ENCODE measurements around the gene ZDHHC11B.
A peak's percentile ranks its signal among the peaks of the same experiment; 100 is the strongest.
"Not testable (repeated sequence)": the region's sequence is repeated elsewhere in the genome, so short reads cannot be mapped to it uniquely, and the experiment has no call there.

Gene ZDHHC11B

DNA sequence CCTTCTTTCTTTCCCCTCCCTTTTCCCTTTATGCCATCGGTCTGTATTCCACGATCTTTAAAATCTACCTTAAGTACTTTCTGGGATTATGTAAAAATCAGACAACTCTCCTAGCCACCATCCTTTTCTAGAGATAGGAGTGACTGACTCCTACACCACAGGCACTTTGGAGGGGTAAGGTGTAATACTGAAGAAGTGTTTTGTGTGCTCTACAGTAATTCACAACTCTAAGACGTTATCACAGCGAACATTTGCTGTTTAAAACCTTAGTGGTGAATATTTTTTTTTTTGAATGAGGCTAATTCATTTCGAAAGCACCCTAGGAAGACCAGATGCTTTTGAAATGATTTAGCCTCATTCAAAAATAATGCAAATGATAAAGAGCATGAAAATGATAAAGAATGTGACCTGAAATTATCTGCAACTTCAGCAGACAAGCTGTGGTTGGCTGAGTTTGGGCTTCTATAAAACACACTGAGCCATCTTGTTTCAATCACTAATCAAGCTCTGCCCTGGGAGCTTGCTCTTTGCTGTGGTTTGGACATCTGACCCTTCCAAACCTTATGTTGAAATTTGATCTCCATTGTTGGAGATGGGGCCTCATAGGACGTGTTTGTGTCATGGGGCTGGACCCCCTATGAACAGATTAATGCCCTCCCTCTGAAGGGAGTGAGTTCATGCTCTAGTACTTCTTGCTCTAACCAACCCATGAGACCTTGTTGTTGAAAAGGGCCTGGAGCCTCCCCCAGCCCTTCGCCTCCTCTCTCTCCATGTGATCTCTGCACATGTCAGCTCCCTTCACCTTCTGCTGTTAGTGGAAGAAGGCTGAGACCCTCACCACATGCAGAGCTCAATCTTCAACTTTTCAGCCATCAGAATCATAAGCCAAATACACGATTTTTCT lies 70.1 kb downstream of the ZDHHC11B start:
- not testable (repeated sequence) for DNase-seq

DNA sequence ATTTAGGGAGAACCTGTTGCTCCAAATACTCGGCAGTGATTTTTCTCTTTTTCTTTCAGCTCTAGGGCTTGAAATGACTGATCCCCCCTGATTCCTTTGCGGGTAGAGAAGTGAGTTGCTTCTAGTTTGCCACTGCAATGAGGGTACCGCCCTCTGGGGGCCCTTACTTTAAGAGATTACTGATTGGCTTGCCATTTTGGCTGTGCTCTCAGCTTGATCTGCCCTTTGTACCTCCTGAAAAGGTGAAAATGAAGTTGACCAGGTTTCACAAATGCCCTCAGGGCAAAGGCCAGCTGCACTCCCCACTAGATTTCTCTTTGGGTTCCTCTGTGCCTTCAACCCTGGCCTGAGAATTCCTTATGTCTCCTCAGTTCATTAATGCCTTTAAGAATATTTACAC lies 70.8 kb downstream of the ZDHHC11B start:
- DNase-seq = not testable (repeated sequence)

DNA sequence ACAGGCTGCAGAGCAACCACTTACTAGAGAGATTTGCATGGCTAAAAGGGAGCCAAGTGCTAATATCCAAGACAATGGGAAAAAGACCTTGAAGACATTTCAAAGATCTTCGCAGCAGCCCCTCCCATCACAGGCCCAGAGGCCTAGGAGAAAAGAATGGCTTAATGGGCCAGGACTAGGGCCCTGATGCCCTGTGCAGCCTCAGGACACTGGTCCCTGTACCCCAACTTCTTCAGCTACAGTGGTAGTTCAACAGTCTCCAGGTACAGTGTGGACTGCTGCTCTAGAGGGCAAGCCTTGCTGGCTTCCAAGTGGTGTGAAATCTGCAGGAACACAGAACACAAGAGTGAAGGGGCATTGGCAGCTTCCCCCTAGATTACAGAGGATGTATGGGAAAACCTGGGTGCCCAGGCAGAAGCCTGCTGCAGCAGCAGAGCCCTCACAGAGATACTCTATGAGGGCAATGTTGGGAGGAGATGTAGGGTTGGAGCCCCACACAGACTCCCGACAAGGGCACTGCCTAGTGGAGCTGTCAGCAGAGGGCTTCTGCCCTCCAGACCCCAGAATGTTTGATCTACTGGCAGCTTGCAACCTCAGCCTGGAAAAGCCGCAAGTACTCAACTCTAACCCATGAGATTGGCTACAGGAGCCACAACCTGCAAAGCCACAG lies 75.5 kb downstream of the ZDHHC11B start:
- DNase-seq = not testable (repeated sequence)

DNA sequence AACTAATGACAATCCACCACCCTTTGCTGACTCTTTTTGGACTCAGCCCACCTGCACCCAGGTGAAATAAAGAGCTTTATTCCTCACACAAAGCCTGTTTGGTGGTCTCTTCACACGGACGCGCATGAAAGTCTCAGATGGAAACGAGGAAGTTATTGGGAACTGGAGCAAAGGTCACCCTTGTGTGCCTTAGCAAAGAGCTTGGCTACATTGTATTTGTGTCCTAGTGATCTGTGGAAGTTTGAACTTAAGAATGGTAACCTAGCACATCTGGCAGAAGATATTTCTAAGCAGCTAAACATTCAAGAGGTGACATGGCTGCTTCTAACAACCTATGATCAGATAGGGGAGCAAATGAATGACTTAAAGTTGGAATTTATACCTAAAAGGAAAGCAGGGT lies 76.2 kb downstream of the ZDHHC11B start:
- not testable (repeated sequence) for DNase-seq

DNA sequence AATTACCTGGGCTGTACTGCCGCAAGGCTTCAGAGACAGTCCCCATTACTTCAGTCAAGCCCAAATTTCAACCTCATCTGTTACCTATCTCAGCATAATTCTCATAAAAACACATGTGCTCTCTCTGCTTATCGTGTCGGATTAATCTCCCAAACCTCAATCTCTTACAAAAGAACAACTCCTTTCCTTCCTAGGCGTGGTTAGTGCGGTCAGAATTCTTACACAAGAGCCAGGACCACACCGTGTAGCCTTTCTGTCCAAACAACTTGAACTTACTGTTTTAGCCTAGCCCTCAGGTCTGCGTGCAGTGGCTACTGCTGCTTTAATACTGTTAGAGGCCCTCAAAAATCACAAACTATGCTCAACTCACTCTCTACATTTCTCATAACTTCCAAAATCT lies 78.4 kb downstream of the ZDHHC11B start:
- not testable (repeated sequence) for DNase-seq

DNA sequence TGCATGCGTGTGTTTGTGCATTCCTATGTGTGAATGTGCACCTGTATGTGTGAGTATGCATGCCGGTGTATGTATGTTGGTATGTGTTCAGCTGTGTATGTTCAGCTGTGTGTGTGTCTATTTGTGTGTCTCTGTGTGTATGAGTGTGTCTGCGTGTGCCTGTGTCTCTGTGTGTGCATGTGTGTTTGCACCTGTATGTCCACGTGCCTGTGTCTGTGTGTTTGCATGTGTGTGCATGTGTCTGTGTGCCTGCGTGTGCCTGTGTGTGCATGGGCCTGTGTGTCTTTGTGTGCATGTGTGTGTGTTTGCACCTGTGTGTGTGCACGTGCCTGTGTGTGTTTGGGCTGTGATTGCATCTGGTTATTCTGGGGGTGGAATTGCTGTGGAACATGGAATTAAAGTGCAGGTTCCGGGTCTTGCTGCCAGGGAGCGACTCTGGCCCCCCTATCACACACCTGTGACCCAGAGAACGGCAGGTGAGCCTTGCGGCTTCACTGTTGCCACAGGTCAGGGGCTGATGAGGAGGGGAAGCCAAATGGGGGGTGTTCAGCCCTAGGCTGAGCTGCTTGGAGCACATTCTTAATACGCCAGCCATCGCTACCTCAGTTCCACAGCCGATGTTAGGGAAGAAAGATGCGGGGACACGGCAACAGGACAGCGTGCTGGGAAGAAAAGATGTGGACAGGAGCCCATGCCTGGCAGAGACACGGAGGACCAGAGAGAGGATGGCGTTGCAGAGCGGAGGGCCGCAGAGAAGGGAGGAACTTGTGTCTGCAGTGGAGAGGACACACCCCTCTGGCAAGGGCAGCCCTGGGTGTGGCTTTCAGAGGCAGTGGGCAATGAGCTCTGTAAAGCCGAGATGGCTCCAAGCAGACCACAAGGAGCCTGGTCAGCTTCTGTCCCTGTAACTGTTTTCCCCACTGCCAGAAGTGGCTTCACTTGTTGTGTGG lies 87.5 kb downstream of the ZDHHC11B start:
- DNase-seq = not testable (repeated sequence)

DNA sequence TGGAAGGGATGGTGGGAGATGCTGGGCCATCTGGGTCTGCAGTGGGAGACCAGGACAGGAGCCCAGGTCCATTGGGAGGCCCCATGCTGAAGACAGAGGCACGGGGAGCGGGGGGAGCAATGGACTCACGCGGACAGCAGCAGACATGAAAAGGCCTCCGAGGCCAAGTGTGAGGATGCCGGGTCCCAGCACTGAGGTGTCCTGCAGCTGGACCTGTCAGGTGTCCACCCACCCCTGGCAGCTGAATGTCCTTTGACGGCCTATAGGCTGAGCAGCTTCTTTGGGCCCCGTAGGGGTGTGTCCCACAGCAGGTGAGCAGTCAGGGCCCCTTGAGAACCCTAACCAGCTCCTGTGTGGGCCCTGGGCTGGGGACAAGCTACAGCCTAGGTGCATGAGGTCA lies 88.3 kb downstream of the ZDHHC11B start:
- DNase-seq = not testable (repeated sequence)

DNA sequence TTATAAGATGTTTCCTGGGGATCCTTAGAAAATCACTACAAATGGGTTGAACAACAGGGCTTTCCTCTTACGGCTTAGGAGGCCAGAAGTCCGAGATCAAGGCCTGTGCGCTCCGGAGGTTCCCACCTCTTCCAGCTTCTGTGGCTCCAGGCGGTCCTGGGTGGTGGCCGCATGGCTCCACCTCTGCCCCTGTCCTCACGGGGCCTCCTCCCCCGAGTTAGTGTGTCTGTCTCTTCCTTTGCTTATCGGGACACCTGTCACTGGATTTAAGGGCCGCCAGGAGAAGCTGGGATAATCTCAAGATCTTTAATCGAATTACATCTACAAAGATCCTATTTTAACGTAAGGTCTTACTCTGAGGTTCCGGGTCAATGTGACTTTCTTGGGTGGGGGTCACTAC lies 89.1 kb downstream of the ZDHHC11B start:
- not testable (repeated sequence) for DNase-seq

DNA sequence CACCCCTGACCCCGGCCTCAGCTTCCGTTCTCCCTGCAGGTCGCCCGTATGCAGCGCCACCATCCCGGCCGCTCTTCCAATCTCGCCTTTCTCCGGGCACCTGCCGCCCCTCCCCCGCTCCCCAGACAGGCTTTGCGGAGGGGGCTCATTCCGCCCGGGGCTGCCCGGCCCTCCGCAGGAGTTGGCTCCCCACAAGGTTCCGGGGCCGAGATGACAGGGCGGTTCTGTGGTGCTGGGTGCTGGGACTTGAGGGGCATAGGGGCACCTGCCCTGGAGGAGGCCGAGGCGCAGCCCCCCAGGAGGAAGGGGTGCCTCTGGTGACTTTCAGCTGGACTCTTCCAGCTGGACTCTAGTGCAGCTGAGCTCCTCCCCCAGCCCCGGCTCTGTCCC lies 90.5 kb downstream of the ZDHHC11B start:
- peak; percentile 70 for DNase-seq

DNA sequence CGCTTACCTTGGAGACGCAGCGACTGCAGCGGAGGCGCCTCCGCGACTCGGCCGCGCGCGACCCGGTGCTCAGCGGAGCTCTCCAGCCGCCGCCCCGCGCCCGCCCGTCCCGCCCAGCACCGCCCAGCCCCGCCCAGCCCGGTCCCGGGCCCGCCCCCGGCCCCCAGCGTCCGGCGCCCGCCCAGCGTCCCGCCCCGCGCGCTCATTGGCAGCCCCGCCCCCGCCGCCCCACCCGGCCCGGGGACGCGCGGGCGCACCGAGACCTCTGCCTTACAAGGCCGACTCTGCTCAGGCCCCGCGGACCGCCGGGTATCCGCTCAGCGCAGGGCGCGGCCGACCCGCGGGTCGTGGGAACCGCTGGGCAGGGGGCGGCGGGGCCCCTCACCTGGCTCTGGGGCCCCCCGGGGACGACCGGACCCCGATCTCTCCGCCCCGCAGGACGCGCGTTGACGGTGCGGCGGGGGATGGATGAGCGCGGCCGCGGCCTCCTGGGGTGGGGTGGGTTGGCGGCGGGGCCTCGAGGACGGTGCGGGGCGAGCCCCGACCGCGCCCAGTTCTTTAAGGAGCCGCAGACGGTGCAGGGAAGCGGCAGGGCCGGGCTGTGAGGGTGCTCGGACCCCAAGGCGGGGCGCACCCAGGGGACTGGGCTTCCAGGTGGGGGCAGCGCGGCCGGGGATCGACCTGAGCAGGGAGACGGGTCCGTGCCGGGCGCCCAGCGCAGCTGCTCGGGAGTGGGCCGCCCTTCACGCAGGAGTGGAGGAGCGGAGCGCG lies 91.1 kb downstream of the ZDHHC11B start, which contains the start of gene TPPP:
Gene TPPP, minus strand, starts transcription at position 82 of the 771 bp plus-strand sequence. CDS start 15,292 bp downstream, outside the sequence.
- peak; percentile 94 for DNase-seq

DNA sequence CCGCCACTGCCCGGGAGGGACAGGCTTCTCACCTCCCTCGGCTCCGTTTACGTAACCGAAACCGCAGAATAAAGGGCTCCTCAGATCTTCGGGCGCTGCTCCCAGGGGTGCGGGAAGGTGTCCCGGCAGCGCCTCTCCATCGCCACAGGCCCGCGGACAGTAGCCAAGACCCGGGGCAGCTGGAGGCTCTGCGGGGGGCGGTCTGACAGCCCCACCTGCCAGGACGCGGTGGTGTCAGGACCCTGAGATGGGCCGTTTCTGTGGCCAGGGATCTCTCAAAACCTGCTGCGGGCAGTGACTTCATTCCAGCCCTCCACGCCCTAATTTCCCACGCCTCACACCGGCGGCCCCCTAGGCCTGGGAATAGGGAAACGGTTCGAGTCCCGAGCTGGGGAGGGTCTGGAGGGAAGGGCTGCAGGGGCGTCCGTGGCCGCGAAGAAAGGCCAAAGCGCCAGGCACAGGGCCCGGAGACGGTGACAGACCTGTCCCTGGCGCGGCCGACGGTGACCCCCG lies 91.9 kb downstream of the ZDHHC11B start:
- peak; percentile 76 for DNase-seq

DNA sequence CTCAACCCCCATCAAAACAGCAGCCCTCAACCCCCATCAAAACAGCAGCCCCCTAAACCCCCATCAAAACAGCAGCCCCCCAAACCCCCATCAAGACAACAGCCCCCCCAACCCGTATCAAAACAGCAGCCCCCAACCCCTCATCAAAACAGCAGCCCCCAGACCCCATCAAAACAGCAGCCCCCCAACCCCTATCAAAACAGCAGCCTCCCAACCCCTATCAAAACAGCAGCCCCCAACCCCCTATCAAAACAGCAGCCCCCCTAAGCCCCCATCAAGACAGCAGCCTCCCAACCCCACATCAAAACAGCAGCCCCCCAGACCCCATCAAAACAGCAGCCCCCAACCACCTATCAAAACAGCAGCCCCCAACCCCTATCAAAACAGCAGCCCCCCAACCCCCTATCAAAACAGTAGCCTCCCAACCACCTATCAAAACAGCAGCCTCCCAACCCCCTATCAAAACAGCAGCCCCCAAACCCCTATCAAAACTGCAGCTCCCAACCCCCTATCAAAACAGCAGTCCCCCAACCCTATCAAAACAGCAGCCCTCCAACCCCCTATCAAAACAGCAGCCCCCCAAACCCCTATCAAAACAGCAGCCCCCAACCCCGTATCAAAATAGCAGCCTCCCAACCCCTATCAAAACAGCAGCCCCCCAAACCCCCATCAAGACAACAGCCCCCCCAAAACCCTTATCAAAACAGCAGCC lies 92.6 kb downstream of the ZDHHC11B start:
- DNase-seq = peak; percentile 30

DNA sequence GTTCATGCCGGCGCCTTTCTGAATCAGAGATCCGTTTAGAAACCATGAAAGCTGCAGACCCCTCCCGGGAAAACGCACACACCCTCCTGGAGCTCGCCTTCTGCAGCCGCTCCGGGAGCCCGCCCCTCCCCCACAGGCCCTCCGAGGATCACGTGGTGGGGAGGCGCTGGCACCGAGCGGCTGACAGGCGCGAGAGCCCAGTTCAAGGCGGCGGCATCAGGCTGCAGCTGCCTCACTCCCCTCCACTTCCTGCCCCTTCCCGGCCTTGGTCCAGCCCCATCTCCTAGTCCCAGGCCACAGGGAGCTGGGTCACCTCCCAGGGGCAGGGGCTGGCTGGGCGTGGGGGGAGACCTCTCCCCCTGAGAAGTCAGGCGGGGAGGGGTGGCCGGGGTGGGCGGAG lies 93.5 kb downstream of the ZDHHC11B start:
- DNase-seq = peak; percentile 69

DNA sequence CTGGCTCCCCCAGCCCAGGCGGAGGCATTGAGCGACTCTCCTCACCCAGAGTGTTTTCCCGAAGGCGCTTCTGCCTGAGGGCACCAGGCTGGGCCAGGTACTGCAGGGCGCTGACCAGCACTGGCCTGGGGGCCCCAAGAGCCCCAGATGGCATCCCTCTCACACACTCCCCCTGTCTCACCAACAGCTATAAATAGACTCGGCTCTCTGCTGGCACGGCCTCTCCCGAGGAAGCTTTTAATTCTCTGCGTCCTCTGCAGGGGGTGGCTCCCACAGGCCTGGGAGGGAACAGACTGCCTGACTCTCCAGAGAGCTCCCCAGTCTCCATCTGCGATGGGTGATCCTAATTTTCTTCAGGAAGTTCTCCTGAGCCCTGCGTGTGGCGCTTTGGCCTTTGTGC lies 94.2 kb downstream of the ZDHHC11B start:
- not testable (repeated sequence) for DNase-seq

DNA sequence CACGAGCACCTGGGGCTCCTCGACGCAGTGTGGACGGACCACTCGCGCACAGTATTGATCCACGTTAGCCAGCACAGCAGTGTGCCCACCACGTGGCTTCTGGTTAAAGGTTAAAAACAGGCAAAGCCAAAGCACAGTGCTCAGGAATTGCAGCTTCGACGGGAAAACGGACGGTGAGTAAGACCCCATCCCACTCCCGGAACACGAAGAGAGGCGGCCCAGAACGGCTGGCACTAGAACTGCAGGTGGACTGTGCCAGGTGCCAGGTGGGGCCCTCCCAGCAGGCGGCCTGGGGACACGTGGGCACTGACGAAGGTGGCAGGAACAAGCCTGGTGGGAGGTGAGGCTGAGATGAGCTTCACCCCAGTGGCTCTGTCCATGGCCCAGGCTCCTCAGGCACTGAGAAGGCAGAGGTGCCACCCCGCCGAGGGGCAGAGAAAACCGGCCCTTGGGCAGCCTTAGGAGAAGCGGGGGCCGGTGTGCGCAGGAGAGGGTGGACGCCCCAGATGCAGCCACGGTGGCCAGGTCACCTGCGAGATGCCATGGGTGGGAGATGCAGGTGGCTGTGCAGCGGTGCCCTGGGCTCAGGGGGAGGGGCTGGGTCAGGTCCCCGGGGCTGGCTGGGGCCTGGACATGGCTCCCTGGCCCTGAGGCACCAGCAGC lies 96.0 kb downstream of the ZDHHC11B start:
- peak; percentile 60 for DNase-seq

DNA sequence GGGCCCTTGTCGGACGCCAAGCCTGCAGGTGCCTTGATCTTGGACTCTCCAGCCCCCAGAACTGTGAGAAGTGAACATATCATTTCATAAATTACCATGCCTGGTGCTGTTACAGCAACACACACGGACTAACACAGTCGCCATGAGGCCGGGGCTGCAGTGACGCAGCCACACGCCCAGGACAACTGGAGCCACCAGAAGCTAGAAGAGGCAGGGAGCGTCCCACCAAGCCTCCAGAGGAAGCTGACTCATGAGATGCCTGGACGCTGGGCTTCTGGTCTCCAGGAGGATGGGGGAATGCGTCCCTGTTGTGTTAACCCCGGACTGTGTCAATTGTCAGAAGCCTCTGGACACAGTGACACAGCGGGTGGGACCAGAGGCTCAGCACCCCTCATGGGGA lies 97.6 kb downstream of the ZDHHC11B start:
- DNase-seq = not testable (repeated sequence)

DNA sequence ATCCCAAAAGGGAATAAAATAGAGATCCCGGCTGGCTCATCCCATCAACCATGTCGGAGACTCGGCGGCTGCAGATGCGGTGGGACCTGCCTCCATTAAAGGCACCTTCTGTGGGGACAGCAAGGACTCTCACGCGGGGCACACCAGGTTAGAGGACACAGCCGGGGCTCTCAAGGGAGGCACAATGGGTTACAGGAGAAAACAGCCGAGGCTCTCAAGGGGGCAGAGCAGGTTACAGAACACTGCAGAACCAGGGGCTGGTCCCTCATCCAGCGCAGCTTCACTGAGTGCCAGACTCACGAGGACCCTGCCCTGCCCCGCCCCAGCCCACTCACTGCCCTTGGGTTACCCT lies 98.4 kb downstream of the ZDHHC11B start:
- peak; percentile 63 for DNase-seq

DNA sequence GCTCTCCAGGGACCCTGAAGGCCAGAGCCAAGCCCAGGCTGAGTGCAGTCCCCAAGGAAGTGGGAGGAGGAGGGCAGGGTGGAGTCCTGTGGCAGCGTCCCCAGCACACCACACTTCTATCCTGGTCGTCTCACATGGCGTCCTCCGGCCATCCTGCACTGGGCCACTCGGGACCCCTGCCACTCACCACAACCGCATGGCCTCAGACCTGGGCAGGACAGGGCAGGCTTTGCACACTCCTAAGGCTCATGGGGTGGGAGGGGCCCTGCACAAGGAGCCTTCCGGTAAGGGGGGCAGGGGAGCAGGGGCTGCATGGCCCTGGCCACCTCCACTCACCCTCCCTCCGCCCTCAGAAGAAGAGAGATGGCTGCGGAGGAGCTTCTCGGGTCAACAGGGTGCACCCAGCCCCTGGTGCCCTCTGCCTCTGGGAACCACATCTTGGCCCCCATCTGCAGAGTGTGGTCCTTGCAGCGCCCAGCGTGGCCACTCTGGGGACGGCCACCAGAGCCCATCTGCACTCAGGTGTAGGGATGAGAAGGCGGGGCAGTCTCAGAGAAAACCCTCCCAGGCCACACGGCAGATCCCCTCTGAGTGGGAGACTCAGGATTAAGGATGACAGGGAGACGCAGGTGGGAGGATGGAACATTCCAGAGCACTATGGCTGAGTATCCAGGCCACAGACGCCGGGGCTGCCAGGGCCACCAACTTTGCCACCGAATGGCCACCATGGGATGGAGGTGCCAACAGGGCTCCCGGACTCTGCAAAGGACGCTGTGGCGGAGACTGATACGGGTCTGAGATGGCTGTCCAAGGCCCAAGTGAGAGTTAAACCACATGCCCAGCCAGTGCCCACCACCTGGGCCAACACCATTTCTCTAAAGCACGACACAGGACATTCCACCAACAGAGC lies 99.0 kb downstream of the ZDHHC11B start:
- DNase-seq = peak; percentile 54

DNA sequence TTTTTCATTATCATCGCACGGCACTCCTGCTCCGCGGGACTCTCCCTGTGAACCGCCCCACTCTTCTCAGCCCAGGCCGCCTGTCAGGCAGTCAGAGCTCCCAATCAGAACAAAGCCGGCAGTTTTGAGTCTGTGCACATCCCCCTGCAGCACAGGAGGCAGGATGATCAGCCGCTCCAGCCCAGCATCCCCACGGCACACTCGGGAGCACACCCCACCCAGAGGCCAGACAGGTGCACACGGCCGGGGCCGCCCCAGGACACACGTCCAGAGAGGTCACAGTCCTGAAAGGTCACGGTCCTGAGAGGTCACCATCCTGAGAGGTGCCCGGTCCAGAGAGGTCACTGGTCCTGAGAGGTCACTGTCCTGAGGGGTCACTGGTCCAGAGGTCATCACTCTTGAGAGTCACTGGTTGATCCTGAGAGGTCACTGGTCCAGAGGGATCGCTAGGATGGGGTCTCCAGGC lies 99.7 kb downstream of the ZDHHC11B start:
- peak; percentile 59 for DNase-seq

All from activated effector memory CD4-positive, alpha-beta T cell treated with anti-CD3 and anti-CD28 coated beads, Interleukin-2, amount 50 U/mL, for 16 hours (primary cell).